SK-N-MC (cell line): ENCODE data around the gene CRYGN.

Experiments
- EZH2 ChIP-seq: fragments of 200-600 bp; sonication (generic); IDR thresholded peaks from one replicate; pipeline ENCODE4 v1.6.1; 2017; ENCODE audit warnings: antibody characterized with exemption
- FOXP2 ChIP-seq: optimal IDR thresholded peaks from 2 replicates; pipeline ENCODE3; 2011; ENCODE audit warnings: mild to moderate bottlenecking, moderate library complexity; ENCODE audit not compliant: insufficient read depth; ENCODE audit errors: extremely low read length, control extremely low read depth
- POLR2AphosphoS5 ChIP-seq: IDR thresholded peaks from 2 replicates; pipeline ENCODE4 v1.6.1; 2012; ENCODE audit warnings: mild to moderate bottlenecking, low read depth, low read length, borderline replicate concordance

- no peak for TF ChIP-seq POLR2AphosphoS5
- TF ChIP-seq FOXP2 = no peak
- no peak for TF ChIP-seq EZH2
Measured at GRCh38 chr7:151447901-151448260, 7.9 kb upstream of the CRYGN start.
